GM18519 (cell line): ENCODE results near the gene ZNF554.
"Not testable (repeated sequence)": the region's sequence is repeated elsewhere in the genome, so short reads cannot be mapped to it uniquely, and the experiment has no call there.

ENCODE experiments used
- ATAC-seq: cut with Tn5 transposase; IDR thresholded peaks from one replicate; pipeline ENCODE4 v1.9.1; 2021; ENCODE audit warnings: mild to moderate bottlenecking, moderate library complexity; ENCODE audit not compliant: unreplicated experiment, low FRiP score

ZNF554 gene

GRCh38 chr19:2790557-2791271, 29.0 kb upstream of the ZNF554 start:
- ATAC-seq: no peak

- ATAC-seq: no peak
These were observed 28.2 kb upstream of the ZNF554 start for GRCh38 chr19:2791440-2791839.

- no peak for ATAC-seq
These were observed 27.8 kb upstream of the ZNF554 start for GRCh38 chr19:2791876-2792275.

- not testable (repeated sequence) for ATAC-seq
These were observed 27.0 kb upstream of the ZNF554 start for GRCh38 chr19:2792666-2793065.

- no peak for ATAC-seq
These were observed 26.5 kb upstream of the ZNF554 start for GRCh38 chr19:2793126-2793525.

- ATAC-seq: no peak
These were observed 26.1 kb upstream of the ZNF554 start for GRCh38 chr19:2793577-2793976.

- ATAC-seq: no peak
These were observed 23.6 kb upstream of the ZNF554 start for GRCh38 chr19:2795827-2796658.

- no peak for ATAC-seq
These were observed 22.9 kb upstream of the ZNF554 start for GRCh38 chr19:2796659-2797266.

- no peak for ATAC-seq
These were observed 22.4 kb upstream of the ZNF554 start for GRCh38 chr19:2797280-2797679.

GRCh38 chr19:2798158-2798685, 21.4 kb upstream of the ZNF554 start:
- no peak for ATAC-seq

- ATAC-seq: no peak
These were observed 20.9 kb upstream of the ZNF554 start for GRCh38 chr19:2798733-2799132.

- no peak for ATAC-seq
These were observed 20.2 kb upstream of the ZNF554 start for GRCh38 chr19:2799273-2800020.

- no peak for ATAC-seq
These were observed 19.2 kb upstream of the ZNF554 start for GRCh38 chr19:2800506-2800905.

GRCh38 chr19:2802826-2803225, 16.8 kb upstream of the ZNF554 start:
- ATAC-seq: no peak

- no peak for ATAC-seq
These were observed 16.0 kb upstream of the ZNF554 start for GRCh38 chr19:2803486-2804155.

GRCh38 chr19:2804156-2805004, 15.3 kb upstream of the ZNF554 start:
- no peak for ATAC-seq

GRCh38 chr19:2805261-2805900, 14.3 kb upstream of the ZNF554 start:
- no peak for ATAC-seq

GRCh38 chr19:2805991-2806649, 13.5 kb upstream of the ZNF554 start:
- ATAC-seq: no peak
